ENCODE results near the gene PCDH8.

DNA sequence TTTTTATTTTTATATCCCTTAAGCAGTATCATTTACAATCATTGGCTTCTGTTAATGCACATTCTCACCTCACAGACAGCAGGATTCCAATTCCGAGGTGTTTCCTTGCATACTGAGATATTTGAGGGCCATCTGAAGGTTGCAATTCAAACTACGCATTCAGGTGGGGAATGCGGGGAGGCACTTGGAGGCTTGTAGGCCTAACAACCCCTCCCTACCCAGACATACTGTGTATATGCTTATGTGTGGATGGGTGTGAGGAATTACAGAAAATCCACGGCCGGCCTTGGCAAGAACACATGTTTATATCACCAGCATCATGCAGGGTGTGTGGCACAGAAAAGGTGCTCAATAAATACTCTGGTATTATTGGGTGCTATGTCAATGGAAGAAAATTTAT is 43.3 kb upstream of the PCDH8 start:
- TF ChIP-seq, protein P1, sequence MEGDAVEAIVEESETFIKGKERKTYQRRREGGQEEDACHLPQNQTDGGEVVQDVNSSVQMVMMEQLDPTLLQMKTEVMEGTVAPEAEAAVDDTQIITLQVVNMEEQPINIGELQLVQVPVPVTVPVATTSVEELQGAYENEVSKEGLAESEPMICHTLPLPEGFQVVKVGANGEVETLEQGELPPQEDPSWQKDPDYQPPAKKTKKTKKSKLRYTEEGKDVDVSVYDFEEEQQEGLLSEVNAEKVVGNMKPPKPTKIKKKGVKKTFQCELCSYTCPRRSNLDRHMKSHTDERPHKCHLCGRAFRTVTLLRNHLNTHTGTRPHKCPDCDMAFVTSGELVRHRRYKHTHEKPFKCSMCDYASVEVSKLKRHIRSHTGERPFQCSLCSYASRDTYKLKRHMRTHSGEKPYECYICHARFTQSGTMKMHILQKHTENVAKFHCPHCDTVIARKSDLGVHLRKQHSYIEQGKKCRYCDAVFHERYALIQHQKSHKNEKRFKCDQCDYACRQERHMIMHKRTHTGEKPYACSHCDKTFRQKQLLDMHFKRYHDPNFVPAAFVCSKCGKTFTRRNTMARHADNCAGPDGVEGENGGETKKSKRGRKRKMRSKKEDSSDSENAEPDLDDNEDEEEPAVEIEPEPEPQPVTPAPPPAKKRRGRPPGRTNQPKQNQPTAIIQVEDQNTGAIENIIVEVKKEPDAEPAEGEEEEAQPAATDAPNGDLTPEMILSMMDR (IDR thresholded peaks at IDR 0.05) = no peak
- no peak for TF ChIP-seq POLR2A (IDR thresholded peaks at IDR 0.05)

All from adrenal gland (tissue), 5 donors.